GM21825 (cell line): ENCODE measurements around the gene GMPPA.

Experiments
- ATAC-seq: cut with Tn5 transposase; IDR thresholded peaks from one replicate; pipeline ENCODE4 v1.9.1; 2021; ENCODE audit warnings: mild to moderate bottlenecking, moderate library complexity; ENCODE audit not compliant: unreplicated experiment

Gene GMPPA

DNA sequence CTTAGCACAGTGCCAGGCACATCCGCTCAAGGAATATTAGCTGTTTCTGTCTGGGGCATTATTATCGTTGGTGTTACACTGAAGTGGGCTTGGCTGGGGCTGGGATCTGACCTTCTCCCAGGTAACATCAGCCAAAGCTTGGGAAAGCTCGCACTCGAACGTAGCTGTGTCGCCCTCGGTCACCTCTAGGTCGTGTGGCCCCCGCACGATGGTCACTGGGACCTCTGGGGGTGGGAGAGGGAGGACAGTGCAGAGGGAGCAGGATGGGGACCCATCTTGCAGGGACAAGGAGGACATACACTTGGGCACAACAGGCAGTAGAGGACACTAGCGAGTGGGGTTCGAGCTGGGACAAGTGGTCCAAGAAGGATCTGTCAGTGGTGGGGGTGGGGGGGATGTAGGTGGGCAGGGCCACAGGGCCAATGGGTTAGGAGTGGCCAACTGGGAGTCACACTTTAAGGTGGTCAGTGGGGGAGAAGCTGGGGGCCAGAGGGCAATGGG, 54.8 kb downstream of the GMPPA start:
- ATAC-seq, result no peak

DNA sequence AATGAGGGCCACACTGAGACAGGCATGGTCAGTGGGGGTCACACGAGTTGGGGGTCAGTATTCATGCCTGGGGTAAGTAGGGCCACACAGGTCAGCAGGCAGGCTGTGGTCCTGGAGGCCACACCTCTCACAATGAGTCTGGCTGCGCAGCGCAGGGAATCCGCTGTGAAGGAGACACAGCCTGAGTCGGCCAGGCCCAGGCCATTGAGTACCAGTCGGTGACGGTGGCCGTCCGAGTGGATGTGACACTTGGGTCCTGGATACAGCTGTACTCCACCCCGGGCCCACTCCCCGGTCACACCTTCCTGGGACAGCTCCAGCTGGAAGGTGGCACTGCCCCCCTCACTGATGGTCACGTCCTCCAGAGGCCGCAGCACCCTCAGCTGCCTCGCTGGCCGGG, 55.7 kb downstream of the GMPPA start:
- ATAC-seq, result no peak

DNA sequence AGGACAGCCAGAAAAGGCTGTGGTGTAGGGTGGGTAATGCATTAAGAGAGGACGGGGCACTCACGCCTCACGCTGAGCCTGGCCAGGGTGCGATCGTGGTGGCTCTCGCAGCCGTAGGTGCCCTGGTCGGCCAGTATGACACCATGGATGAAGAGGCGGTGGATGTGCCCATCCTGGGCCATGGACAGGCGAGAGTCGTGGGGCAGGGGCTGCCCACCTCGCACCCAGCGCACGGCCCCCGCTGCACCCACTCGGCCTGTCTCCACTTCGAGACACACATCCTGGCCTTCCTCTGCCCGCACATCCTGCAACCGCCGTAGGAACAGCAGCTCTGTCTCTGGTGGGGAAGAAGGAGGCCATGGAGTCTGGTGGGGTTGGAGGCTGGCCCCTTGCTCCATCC, 57.3 kb downstream of the GMPPA start:
- no peak for ATAC-seq

DNA sequence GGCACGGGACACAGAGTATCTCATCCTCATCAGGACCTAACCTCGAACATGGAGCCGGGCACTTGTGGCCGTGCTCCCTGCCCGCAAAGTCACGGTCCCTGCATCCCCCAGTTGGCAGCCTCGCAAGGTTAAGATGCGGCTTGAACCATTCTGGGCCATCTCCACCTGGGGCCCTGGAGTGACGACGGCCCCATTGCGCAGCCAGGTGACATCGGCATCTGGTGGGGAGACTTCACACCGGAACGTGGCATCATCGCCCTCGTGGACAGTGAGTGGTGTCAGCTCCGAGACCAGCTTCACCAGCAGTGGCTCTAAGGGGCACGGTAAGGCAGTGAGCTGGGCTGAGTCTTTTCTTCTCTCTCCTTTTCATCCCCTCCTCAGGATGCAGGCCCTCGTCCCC, 57.7 kb downstream of the GMPPA start:
- no peak for ATAC-seq
